IPS-18a (cell line): ENCODE data around the gene RTEL1.
"Not testable (repeated sequence)": the region's sequence is repeated elsewhere in the genome, so short reads cannot be mapped to it uniquely, and the experiment has no call there.

Experiments
- H3K27ac ChIP-seq: one replicate; pipeline ENCODE4 v1.5.1; 2013; ENCODE audit warnings: low read length
- H3K27me3 ChIP-seq: one replicate; pipeline ENCODE4 v1.6.1; 2013; ENCODE audit warnings: mild to moderate bottlenecking, low read length; ENCODE audit not compliant: control insufficient read depth, insufficient read depth
- H3K36me3 ChIP-seq: one replicate; pipeline ENCODE4 v1.6.1; 2013; ENCODE audit warnings: low read depth, low read length; ENCODE audit not compliant: control insufficient read depth
- H3K4me1 ChIP-seq: one replicate; pipeline ENCODE4 v1.6.1; 2013; ENCODE audit warnings: low read depth, low read length; ENCODE audit not compliant: control insufficient read depth
- H3K4me3 ChIP-seq: one replicate; pipeline ENCODE4 v1.5.1; 2013; ENCODE audit warnings: low read length
- H3K9ac ChIP-seq: one replicate; pipeline ENCODE4 v1.6.1; 2013; ENCODE audit warnings: mild to moderate bottlenecking, low read length, moderate library complexity
- H3K9me3 ChIP-seq: one replicate; pipeline ENCODE4 v1.6.1; 2013; ENCODE audit warnings: low read depth, low read length; ENCODE audit not compliant: control insufficient read depth

The RTEL1 gene, protein sequence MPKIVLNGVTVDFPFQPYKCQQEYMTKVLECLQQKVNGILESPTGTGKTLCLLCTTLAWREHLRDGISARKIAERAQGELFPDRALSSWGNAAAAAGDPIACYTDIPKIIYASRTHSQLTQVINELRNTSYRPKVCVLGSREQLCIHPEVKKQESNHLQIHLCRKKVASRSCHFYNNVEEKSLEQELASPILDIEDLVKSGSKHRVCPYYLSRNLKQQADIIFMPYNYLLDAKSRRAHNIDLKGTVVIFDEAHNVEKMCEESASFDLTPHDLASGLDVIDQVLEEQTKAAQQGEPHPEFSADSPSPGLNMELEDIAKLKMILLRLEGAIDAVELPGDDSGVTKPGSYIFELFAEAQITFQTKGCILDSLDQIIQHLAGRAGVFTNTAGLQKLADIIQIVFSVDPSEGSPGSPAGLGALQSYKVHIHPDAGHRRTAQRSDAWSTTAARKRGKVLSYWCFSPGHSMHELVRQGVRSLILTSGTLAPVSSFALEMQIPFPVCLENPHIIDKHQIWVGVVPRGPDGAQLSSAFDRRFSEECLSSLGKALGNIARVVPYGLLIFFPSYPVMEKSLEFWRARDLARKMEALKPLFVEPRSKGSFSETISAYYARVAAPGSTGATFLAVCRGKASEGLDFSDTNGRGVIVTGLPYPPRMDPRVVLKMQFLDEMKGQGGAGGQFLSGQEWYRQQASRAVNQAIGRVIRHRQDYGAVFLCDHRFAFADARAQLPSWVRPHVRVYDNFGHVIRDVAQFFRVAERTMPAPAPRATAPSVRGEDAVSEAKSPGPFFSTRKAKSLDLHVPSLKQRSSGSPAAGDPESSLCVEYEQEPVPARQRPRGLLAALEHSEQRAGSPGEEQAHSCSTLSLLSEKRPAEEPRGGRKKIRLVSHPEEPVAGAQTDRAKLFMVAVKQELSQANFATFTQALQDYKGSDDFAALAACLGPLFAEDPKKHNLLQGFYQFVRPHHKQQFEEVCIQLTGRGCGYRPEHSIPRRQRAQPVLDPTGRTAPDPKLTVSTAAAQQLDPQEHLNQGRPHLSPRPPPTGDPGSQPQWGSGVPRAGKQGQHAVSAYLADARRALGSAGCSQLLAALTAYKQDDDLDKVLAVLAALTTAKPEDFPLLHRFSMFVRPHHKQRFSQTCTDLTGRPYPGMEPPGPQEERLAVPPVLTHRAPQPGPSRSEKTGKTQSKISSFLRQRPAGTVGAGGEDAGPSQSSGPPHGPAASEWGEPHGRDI (N-terminal part only)

DNA sequence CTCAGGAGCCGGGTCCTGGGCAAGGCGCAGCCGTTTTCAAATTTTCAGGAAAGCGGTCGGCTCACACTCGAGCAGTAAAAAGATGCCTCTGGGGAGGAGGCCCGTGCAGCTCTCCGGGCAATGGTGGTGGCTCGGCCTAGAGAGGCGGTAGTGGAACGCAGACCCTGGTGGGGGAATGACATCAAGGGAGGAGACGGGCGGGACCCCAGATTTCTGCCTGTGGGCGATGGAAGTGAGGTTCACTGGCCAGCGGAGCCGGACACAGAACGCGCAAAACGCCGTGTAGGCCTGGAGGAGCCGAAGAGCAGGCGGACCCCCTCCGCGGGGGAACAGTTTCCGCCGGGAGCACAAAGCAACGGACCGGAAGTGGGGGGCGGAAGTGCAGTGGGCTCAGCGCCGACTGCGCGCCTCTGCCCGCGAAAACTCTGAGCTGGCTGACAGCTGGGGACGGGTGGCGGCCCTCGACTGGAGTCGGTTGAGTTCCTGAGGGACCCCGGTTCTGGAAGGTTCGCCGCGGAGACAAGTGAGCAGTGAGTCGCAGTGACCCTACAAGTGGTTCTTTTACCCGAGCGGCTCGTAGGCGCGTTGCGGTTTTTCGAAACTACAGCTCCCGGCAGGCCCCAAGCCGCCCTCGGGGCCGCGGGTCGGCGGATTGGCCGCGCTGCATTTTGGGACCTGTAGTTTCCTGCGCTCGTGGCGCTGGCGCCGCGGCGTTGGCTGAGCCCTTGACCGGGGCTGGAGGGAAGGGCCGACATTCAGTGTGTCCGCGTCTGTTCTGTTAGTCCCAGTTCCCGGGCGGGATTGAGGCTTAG, at the start of gene RTEL1:
Gene RTEL1 (plus strand): TSS at position 376 of the 812 bp plus-strand sequence. CDS start 1,091 bp downstream, outside the sequence.
- Histone ChIP-seq H3K9me3 (no peaks in the 10 kb centered on the region), H3K27ac (peak within 1 kb of the TSS; percentile 55), H3K27me3 (no peaks in the 10 kb centered on the region), H3K36me3 (peaks cover 13% of the 10 kb centered on the region), H3K4me1 (peaks cover 11% of the 10 kb centered on the region), H3K4me3 (peak within 1 kb of the TSS; percentile 95), H3K9ac (peak within 1 kb of the TSS; percentile 61)

DNA sequence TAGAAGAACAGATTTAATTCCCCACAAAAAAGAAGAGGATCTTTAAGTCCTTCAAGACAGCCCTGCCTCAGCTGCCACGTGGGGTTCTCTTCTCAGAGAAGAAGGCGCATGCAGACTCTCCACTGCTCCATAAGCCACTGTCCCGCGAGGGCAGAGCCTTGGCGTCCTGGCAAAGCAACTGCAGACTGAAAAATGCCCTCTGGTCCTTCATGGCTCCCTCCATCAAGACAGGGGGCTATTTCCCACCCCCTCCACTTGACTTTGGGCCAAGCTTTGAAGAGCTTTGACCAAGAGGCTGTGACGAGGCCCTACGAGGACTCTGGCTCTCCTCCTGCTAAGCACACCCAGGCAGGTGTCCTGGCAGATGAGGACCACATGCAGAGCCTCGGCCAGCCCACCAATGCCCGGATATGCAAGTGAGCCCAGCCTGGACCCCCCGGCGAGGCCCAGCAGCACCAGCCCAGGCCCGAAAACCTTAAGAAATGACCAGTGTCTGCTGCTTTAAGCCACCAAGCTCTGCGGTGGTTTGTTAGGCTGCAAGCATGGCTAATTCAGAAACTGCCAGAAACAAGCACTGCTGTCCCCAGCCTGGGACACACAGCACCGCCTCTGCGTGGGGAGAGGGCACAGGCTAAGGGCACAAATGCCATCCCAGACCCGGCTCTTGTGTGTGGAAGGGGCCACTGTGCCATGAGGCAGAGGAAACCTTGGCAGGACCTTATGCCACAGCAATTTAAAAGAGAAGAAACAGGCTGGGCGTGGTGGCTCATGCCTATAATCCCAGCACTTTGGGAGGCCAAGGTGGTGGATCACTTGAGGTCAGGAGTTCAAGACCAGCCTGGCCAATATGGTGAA, 47.3 kb upstream of the RTEL1 start:
- Histone ChIP-seq H3K9ac (no peak overlapping the region), H3K27me3 (no peaks in the 10 kb centered on the region), H3K27ac (no peak overlapping the region), H3K9me3 (no peaks in the 10 kb centered on the region), H3K4me1 (no peaks in the 10 kb centered on the region), H3K36me3 (no peaks in the 10 kb centered on the region), H3K4me3 (no peak overlapping the region)

DNA sequence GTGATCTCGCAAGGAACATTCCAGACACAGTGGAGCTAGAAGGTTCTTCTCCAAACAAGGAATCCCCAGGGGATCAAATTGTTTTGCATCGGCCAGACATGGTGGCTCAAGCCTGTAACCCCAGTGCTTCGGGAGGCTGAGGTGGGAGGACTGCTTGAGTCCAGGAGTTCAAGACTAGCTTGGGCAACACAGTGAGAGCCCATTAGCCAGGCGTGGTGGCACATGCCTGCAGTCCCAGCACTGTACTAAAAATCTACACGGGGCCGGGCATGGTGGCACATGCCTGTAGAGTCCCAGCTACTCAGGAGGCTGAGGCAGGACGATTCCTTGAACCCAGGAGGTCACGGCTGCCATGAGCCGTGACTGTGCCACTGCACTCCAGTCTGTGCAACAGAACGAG, 46.5 kb upstream of the RTEL1 start:
- Histone ChIP-seq H3K4me3 (no peak overlapping the region), H3K27ac (no peak overlapping the region), H3K27me3 (no peaks in the 10 kb centered on the region), H3K9me3 (no peaks in the 10 kb centered on the region), H3K4me1 (no peaks in the 10 kb centered on the region), H3K9ac (no peak overlapping the region), H3K36me3 (no peaks in the 10 kb centered on the region)

DNA sequence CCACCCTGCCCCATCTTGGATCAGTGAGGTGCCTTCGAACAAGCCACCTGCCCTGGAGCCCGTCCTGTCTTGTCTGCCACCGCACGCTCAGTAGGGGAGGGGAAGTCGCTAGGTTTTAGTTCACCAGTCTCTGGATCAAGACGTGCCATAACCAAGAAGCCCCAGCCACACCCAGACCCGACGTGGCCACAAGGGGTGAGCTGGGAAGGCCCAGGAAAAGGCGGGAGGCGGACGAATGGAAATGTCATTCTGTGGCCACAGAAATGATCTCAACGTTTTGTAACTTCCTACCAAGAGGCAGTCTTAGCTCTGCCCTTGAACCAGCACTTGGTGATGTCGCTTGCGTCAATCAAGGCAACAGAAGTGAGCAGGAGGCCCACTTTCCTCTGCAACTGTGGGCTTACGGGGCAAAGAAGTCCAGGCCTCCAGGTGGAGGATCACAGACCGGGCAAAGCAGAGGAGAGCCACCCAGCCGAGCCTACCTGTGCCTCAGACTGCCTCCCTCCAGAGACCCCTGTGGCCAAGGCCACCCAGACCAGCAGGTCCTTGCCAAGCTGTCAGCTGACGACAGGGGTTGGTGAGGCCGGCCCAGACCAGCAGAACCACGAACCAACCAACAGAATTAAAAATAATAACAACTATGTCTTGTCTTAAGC, 45.7 kb upstream of the RTEL1 start:
- Histone ChIP-seq H3K36me3 (peaks cover 4% of the 10 kb centered on the region), H3K27me3 (no peaks in the 10 kb centered on the region), H3K9ac (no peak overlapping the region), H3K27ac (no peak overlapping the region), H3K4me1 (no peaks in the 10 kb centered on the region), H3K9me3 (no peaks in the 10 kb centered on the region), H3K4me3 (no peak overlapping the region)

GRCh38 chr20:63613863-63614594, 44.1 kb upstream of the RTEL1 start:
- H3K36me3 ChIP-seq, H3K9ac ChIP-seq, H3K27me3 ChIP-seq, H3K27ac ChIP-seq, H3K4me1 ChIP-seq, H3K4me3 ChIP-seq, H3K9me3 ChIP-seq: not testable (repeated sequence)

DNA sequence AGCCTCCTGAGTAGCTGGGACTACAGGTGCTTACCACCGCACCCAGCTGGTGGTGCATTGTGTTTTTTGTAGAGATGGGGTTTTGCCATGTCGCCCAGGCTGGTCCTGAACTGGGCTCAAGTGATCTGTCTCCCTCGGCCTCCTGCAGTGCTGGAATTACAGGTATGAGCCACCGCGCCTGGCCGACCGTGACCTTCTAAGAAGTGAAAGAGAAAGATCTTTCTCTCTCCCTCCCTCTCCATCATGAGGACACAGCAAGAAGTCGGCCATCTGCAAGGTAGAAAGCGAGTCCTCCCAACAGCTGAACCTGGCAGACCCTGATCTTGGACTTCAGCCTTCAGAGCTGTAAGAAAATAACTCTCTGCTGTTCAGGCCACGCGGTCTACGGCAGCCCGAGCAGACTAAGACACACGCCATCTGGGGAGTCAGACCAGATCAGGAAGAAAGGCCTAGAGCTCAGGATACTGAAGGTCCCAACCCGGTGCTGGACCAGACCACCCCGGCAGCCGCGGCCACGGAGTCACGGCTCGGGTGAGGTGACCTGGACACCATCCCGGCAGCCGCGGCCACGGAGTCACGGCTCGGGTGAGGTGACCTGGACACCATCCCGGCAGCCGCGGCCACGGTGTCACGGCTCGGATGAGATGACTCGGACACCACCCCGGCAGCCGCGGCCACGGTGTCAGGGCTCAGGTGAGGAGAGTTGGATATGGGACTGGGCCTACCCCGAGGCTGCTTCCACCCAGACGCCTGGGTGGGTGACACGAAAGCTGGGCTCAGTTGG, 40.8 kb upstream of the RTEL1 start:
- H3K27me3 ChIP-seq, result no peaks in the 10 kb centered on the region
- H3K27ac ChIP-seq, result no peak overlapping the region
- H3K9me3 ChIP-seq, result no peaks in the 10 kb centered on the region
- H3K4me1 ChIP-seq, result no peaks in the 10 kb centered on the region
- H3K4me3 ChIP-seq, result no peak overlapping the region
- peaks cover 4% of the 10 kb centered on the region for H3K36me3 ChIP-seq
- no peak overlapping the region for H3K9ac ChIP-seq

- Histone ChIP-seq H3K27ac (no peak overlapping the region), H3K27me3 (no peaks in the 10 kb centered on the region), H3K36me3 (peaks cover 4% of the 10 kb centered on the region), H3K4me3 (no peak overlapping the region), H3K9me3 (no peaks in the 10 kb centered on the region), H3K4me1 (no peaks in the 10 kb centered on the region), H3K9ac (no peak overlapping the region)
Measured at GRCh38 chr20:63617876-63618265, 40.2 kb upstream of the RTEL1 start.

DNA sequence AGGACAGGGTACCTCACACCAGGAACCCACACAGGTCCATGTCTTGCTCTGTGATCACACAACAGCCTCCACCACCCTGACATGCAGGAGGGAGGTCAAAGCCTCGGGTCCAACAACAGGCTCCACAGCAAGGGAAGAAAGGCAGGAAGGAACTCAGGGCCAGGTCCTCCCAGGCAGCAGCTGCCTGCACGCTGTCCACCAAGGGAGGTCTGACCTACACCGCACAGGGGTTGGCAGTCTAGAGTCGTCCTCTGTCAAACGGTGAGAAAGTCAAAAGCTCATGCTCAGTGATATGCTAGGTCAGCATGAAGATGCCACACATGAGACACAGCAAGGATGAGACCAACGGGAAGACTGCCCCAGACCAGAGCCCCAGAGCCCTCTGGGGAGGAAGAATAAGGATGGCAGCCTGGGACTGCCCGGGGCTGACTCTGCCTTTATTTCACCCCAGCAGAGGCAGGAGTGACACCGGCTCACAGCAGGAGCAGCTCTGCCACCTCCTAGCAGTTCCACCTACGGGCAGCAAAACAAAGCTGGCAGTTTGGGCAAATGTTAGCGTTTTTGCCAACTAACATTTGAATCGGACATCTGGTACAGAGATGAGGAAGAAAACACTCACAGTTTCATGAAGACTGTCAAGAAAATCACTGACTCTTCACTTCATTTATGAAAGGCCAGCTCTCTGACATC, 39.7 kb upstream of the RTEL1 start:
- H3K9me3 ChIP-seq, result no peaks in the 10 kb centered on the region
- no peak overlapping the region for H3K4me3 ChIP-seq
- no peaks in the 10 kb centered on the region for H3K4me1 ChIP-seq
- H3K27ac ChIP-seq, result no peak overlapping the region
- H3K36me3 ChIP-seq, result peaks cover 4% of the 10 kb centered on the region
- no peak overlapping the region for H3K9ac ChIP-seq
- no peaks in the 10 kb centered on the region for H3K27me3 ChIP-seq

DNA sequence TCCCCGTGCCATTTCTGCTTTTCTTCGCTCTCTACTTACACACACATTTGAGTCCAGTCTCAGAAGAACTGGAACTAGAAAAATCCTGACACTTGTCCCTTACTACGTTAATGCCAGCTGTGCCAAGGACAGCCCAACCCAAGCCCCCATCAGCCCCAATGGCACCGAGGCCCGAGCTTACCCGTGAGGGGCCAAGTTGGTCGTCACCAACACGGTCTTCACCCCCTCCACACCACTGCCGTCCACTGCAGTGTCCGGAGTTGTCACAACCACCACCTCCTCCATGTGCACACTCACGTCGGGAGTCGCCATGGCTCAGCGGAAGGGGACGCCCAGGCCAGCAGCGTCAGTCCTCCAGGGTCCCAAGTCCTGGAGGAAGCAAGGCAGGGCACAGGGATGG, 39.0 kb upstream of the RTEL1 start:
- H3K4me3 ChIP-seq, result no peak overlapping the region
- H3K27me3 ChIP-seq, result no peaks in the 10 kb centered on the region
- peaks cover 4% of the 10 kb centered on the region for H3K36me3 ChIP-seq
- no peak overlapping the region for H3K9ac ChIP-seq
- no peak overlapping the region for H3K27ac ChIP-seq
- no peaks in the 10 kb centered on the region for H3K4me1 ChIP-seq
- H3K9me3 ChIP-seq, result no peaks in the 10 kb centered on the region
